K562 (cell line): ENCODE results near the gene ATP13A5. TPM values are rescaled to one million over a fixed set of nuclear protein-coding genes. Genes with fewer than 3 reads are reported as not detected.

Experiments
- ATAC-seq: fragments of 200-7000 bp; cut with Tn5 transposase; 3 replicates; pipeline ENCODE4 v1.9.1; 2020; ENCODE audit warnings: moderate library complexity
- BruUV-seq: library from RNA; stranded (reverse); fragments of 400-500 nt; replicated peaks from 2 replicates; lab custom pipeline; 2021; lab: Mats Ljungman, UMichigan
- CTCF ChIA-PET: fragments of 300-600 bp; formaldehyde crosslinking; extraction: SDS; loops from one replicate; lab custom pipeline; 2021; ENCODE audit warnings: low intra/inter-chr PET ratio; lab: Yijun Ruan, JAX
- POLR2A ChIA-PET: fragments of 300-600, 350-650 bp; sonication (Branson Sonifier 250); formaldehyde crosslinking; extraction: SDS; loops from one replicate; lab custom pipeline; 2021; ENCODE audit warnings: antibody characterized with exemption, inconsistent platforms; lab: Yijun Ruan, JAX
- DNase-seq, 4 experiments: peaks; one replicate each; pipeline versions ENCODE4 v3.0.0 to v3.0.0-alpha.2; 2011 to 2018; ENCODE audit warnings: low spot score in 3 of 4, mixed read lengths in 3 of 4; ENCODE audit errors: extremely low read depth in 1 of 4
- FAIRE-seq: peaks from 2 replicates; lab custom pipeline; 2011; peaks lifted over from hg19 to GRCh38; lab: Jason Lieb, UNC
- H2AFZ ChIP-seq: 2 replicates; pipeline ENCODE4 v1.6.0; 2011; ENCODE audit warnings: low read depth, low read length, control low read depth, inconsistent platforms
- H3K27ac ChIP-seq: fragments of 200-600 bp; 3 replicates; pipeline ENCODE4 v1.8.0; 2011; ENCODE audit warnings: low read depth, mild to moderate bottlenecking, control low read depth, inconsistent platforms, low read length, moderate library complexity, mixed read lengths; ENCODE audit errors: extremely low read depth
- H3K27me3 ChIP-seq, 2 experiments: fragments of 300-600 bp in 1 of 2; 2 replicates in 1 of 2; 3 replicates in 1 of 2; pipeline versions ENCODE4 v1.6.0 to v1.8.0; 2011; ENCODE audit warnings: inconsistent platforms in 2 of 2, low read length in 2 of 2, mild to moderate bottlenecking in 1 of 2, mixed read lengths in 1 of 2, moderate library complexity in 1 of 2; ENCODE audit not compliant: control insufficient read depth in 2 of 2, insufficient read depth in 2 of 2
- H3K36me3 ChIP-seq: fragments of 300-600 bp; 3 replicates; pipeline ENCODE4 v1.8.0; 2011; ENCODE audit warnings: mild to moderate bottlenecking, low read length, inconsistent platforms; ENCODE audit not compliant: control insufficient read depth, insufficient read depth
- H3K4me1 ChIP-seq, 2 experiments: fragments of 200-600 bp in 1 of 2; replicated peaks in 1 of 2; 2 replicates in 1 of 2; 3 replicates in 1 of 2; pipeline versions ENCODE4 v1.5.1 to v1.8.0; 2011; ENCODE audit warnings: inconsistent platforms in 2 of 2, low read length in 2 of 2, mild to moderate bottlenecking in 1 of 2, mixed read lengths in 1 of 2, moderate library complexity in 1 of 2; ENCODE audit not compliant: control insufficient read depth in 2 of 2, insufficient read depth in 2 of 2
- H3K4me2 ChIP-seq: 2 replicates; pipeline ENCODE4 v1.6.1; 2011; ENCODE audit warnings: low read length, control low read depth, inconsistent platforms, mixed read lengths; ENCODE audit not compliant: insufficient read depth
- H3K4me3 ChIP-seq: fragments of 200-600 bp; sonication (generic), shearing (Covaris generic); 2 replicates; pipeline ENCODE4 v1.5.1; 2016; ENCODE audit warnings: control low read depth, inconsistent platforms
- H3K79me2 ChIP-seq: fragments of 200-600 bp; 3 replicates; pipeline ENCODE4 v1.8.0; 2011; ENCODE audit warnings: low read length, inconsistent platforms; ENCODE audit not compliant: control insufficient read depth, insufficient read depth
- H3K9ac ChIP-seq, 2 experiments: 2 replicates each; pipeline versions ENCODE4 v1.6.0 to v1.6.1; 2011; ENCODE audit warnings: low read depth in 2 of 2, low read length in 2 of 2, control low read depth in 1 of 2, inconsistent platforms in 1 of 2, mild to moderate bottlenecking in 1 of 2, mixed read lengths in 1 of 2; ENCODE audit not compliant: insufficient read depth in 1 of 2
- H3K9me1 ChIP-seq: one replicate; pipeline ENCODE4 v1.6.0; 2011; ENCODE audit warnings: inconsistent platforms, mild to moderate bottlenecking, low read length, moderate library complexity; ENCODE audit not compliant: control insufficient read depth, insufficient read depth
- H3K9me3 ChIP-seq: replicated peaks from 2 replicates; pipeline ENCODE4 v1.5.1; 2011; ENCODE audit warnings: low read depth, low read length, inconsistent platforms; ENCODE audit not compliant: control insufficient read depth, insufficient read depth
- H4K20me1 ChIP-seq: replicated peaks from 2 replicates; pipeline ENCODE4 v1.6.1; 2011; ENCODE audit warnings: low read length, inconsistent platforms, mixed read lengths; ENCODE audit not compliant: control insufficient read depth, insufficient read depth
- NFE2 ChIP-seq: IDR thresholded peaks from 2 replicates; pipeline ENCODE4 v1.6.1; 2014; ENCODE audit warnings: antibody characterized with exemption, low read depth
- RFX1 ChIP-seq: fragments of 450-650 bp; IDR thresholded peaks from 2 replicates; pipeline ENCODE4 v1.6.1; 2016; ENCODE audit warnings: mild to moderate bottlenecking, moderate library complexity
- XRCC5 ChIP-seq: fragments of 200-400 bp; formaldehyde crosslinking; IDR thresholded peaks from 2 replicates; pipeline ENCODE4 v1.6.1; 2017; ENCODE audit warnings: low read depth, mild to moderate bottlenecking, low read length
- WGBS: fragments of 100-300 bp; shearing (Covaris generic); methylation state at CpG from one replicate; pipeline ENCODE4 v1.1.6; 2016; ENCODE audit warnings: low coverage, mixed read lengths; ENCODE audit not compliant: insufficient coverage; ENCODE audit errors: missing lambda C conversion rate; 5-methylcytosine and 5-hydroxymethylcytosine counted together
- in situ Hi-C: fragments of 300-500 bp; cut with MboI; formaldehyde crosslinking; loops from 4 replicates; pipeline ENCODE4 v1.15.0; 2018; ENCODE audit warnings: inconsistent platforms, mixed read lengths
- intact Hi-C: fragments of 100-400 bp; cut with micrococcal nuclease; formaldehyde crosslinking; loops from 2 replicates; pipeline ENCODE4 v1.14.2; 2022
- polyA plus RNA-seq, 8 experiments: library from polyadenylated mRNA; depleted of rRNA in 4 of 8; stranded (reverse) in 5 of 8; unstranded in 3 of 8; fragments of >200 nt; fragmentation: Nextera tagmentation in 2 of 8; fragmentation: Illumina TruSeq in 1 of 8; extraction: Ambion mirVana in 2 of 8; extraction: Trizol in 1 of 8; gene quantifications; 2 replicates each; pipeline versions ENCODE4 v1.2.1 to v1.2.3, GENCODE V29; 2011 to 2014; ENCODE audit warnings: inconsistent platforms in 1 of 8, missing spikeins in 1 of 8
- total RNA-seq, 7 experiments: library from RNA; depleted of rRNA in 6 of 7; stranded (reverse); fragments of >200 nt in 6 of 7; fragmentation: Illumina TruSeq in 2 of 7; extraction: Trizol in 2 of 7; gene quantifications; 2 replicates each; pipeline versions ENCODE4 v1.2.1 to v1.2.3, GENCODE V29; 2011 to 2021; ENCODE audit warnings: low replicate concordance in 1 of 7

Gene ATP13A5
- total and polyA plus RNA-seq, 9 of the 15 experiments (the other 6 are each of a cell fraction or from before 2014, with no cell fraction given), result not detected

DNA sequence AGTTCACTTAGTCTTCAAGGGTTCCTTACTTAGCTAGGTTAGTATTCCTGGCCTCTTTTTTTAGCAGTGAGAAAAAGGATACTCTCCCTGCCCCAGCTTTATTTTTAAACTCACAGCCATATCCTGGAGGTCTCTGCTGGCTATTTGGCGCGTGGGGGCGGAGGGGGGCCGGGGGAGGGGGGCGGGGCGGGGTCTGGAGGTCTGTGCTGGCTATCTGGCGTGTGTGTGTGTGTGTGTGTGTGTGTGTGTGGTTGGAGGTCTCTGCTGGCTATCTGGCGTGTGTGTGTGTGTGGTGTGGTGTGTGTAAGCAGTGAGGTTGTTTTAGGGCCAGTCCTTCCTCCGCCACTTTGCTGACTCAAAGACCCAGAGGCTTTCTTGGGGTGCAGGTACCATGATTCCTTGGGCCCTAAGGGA, 138.1 kb downstream of the ATP13A5 start:
- in situ Hi-C loops, result no loop called here
- BruUV-seq, result no TSS peak
- no peaks in the 10 kb centered on the region for H4K20me1 ChIP-seq
- H3K4me2 ChIP-seq, result peak overlapping the region; percentile 72
- ChIA-PET POLR2A (no interaction called here), CTCF (no interaction called here)
- H2AFZ ChIP-seq, result peak overlapping the region; percentile 85
- intact Hi-C loops, result no loop called here
- H3K9me1 ChIP-seq, result no peaks in the 10 kb centered on the region
- H3K4me3 ChIP-seq, result peak overlapping the region; percentile 36
- H3K9me3 ChIP-seq, result no peaks in the 10 kb centered on the region
- ATAC-seq, result peak; percentile 32
- peak; percentile 37 for FAIRE-seq
- peak overlapping the region in 1 of 2 experiments; percentile 85; a peak in 2 of 4 replicates for H3K9ac ChIP-seq
- peak overlapping the region; percentile 35; the same call in 1 of the 3 replicates for H3K27ac ChIP-seq
- WGBS, result 0% methylated on average over 3 of the region's 9 CpGs
- TF ChIP-seq NFE2, result no peak
- peaks cover 0 to 10% of the 10 kb centered on the region in 2 experiments; a peak in 1 of 5 replicates for H3K4me1 ChIP-seq
- no peaks in the 10 kb centered on the region for H3K79me2 ChIP-seq
- H3K36me3 ChIP-seq, result no peaks in the 10 kb centered on the region
- no peaks in the 10 kb centered on the region; a peak in 2 of 5 replicates for H3K27me3 ChIP-seq
- DNase-seq, result no peak

- H3K4me1 ChIP-seq, result peaks cover 0 to 10% of the 10 kb centered on the region in 2 experiments; a peak in 1 of 5 replicates
- 1% methylated on average over 5 of the region's 5 CpGs for WGBS
- H4K20me1 ChIP-seq, result no peaks in the 10 kb centered on the region
- TF ChIP-seq RFX1 (0 out of 2 replicates have a peak, but pooled peaks have one; percentile 8), XRCC5 (no peak)
- no peaks in the 10 kb centered on the region for H3K79me2 ChIP-seq
- no peaks in the 10 kb centered on the region for H3K36me3 ChIP-seq
- H3K27me3 ChIP-seq, result no peaks in the 10 kb centered on the region; a peak in 2 of 5 replicates
- no TSS peak for BruUV-seq
- no peak overlapping the region for H3K27ac ChIP-seq
- ATAC-seq (no peak), DNase-seq (no peak), FAIRE-seq (no peak)
- POLR2A ChIA-PET, result no interaction called here
- H2AFZ ChIP-seq, result no peak overlapping the region
- CTCF ChIA-PET, result no interaction called here
- no peaks in the 10 kb centered on the region for H3K9me1 ChIP-seq
- H3K9ac ChIP-seq, result no peak overlapping the region
- no peak overlapping the region for H3K4me3 ChIP-seq
- in situ Hi-C loops, result no loop called here
- intact Hi-C loops, result no loop called here
- H3K9me3 ChIP-seq, result no peaks in the 10 kb centered on the region
- no peak overlapping the region for H3K4me2 ChIP-seq
Observed at GRCh38 chr3:193237030-193237429, 141.5 kb downstream of the ATP13A5 start.
